Calu3 (cell line): Measurements from ENCODE around the gene MCTP2. TPM values are rescaled to one million over a fixed set of nuclear protein-coding genes. Genes with fewer than 3 reads are reported as not detected.

Source experiments
- BruUV-seq: library from RNA; stranded (reverse); fragments of 400-500 nt; replicated peaks from 2 replicates; lab custom pipeline; 2021; lab: Mats Ljungman, UMichigan
- CTCF ChIA-PET: fragments of 300-600 bp; sonication (Branson Sonifier 250); formaldehyde crosslinking; loops from one replicate; lab custom pipeline; 2022; ENCODE audit warnings: antibody characterized with exemption; lab: Charles Lee
- DNase-seq: peaks from one replicate; pipeline ENCODE4 v3.0.0; 2022
- H3K27ac Mint-ChIP-seq: one replicate; pipeline ENCODE4 v1.8.0; 2022; ENCODE audit warnings: mixed read lengths; ENCODE audit not compliant: unreplicated experiment
- H3K27me3 Mint-ChIP-seq: one replicate; pipeline ENCODE4 v1.8.0; 2022; ENCODE audit warnings: mixed read lengths; ENCODE audit not compliant: unreplicated experiment
- H3K36me3 Mint-ChIP-seq: one replicate; pipeline ENCODE4 v1.8.0; 2022; ENCODE audit warnings: mild to moderate bottlenecking, moderate library complexity, mixed read lengths; ENCODE audit not compliant: insufficient read depth, unreplicated experiment
- H3K4me1 Mint-ChIP-seq: one replicate; pipeline ENCODE4 v1.8.0; 2022; ENCODE audit warnings: mild to moderate bottlenecking, low read depth, mixed read lengths; ENCODE audit not compliant: unreplicated experiment
- H3K4me3 Mint-ChIP-seq: one replicate; pipeline ENCODE4 v1.8.0; 2022; ENCODE audit warnings: mild to moderate bottlenecking, low read depth, moderate library complexity, mixed read lengths; ENCODE audit not compliant: unreplicated experiment
- H3K9me3 Mint-ChIP-seq: one replicate; pipeline ENCODE4 v1.8.0; 2022; ENCODE audit warnings: low read depth, mixed read lengths; ENCODE audit not compliant: unreplicated experiment
- CTCF ChIP-seq: fragments of 200-600 bp; IDR thresholded peaks from one replicate; pipeline ENCODE4 v1.8.0; 2022; ENCODE audit warnings: antibody characterized with exemption; ENCODE audit not compliant: unreplicated experiment
- intact Hi-C: fragments of 100-400 bp; cut with micrococcal nuclease; formaldehyde crosslinking; loops from one replicate; pipeline ENCODE4 v1.10.0; 2022; ENCODE audit not compliant: unreplicated experiment
- total RNA-seq: library from RNA; stranded (reverse); gene quantifications from 2 replicates; pipeline ENCODE4 v1.2.3, GENCODE V29; 2022

MCTP2 gene
- total RNA-seq, 1 experiment from 2014 or later = 30.1 TPM

- H3K27ac Mint-ChIP-seq = no peak overlapping the region
- CTCF ChIA-PET = no interaction called here
- H3K36me3 Mint-ChIP-seq = no peaks in the 10 kb centered on the region
- peaks cover 4% of the 10 kb centered on the region for H3K9me3 Mint-ChIP-seq
- H3K4me3 Mint-ChIP-seq = no peak overlapping the region
- TF ChIP-seq CTCF = no peak
- intact Hi-C loops = no loop called here
- peaks cover 25% of the 10 kb centered on the region for H3K4me1 Mint-ChIP-seq
- no TSS peak for BruUV-seq
- no peak for DNase-seq
- no peaks in the 10 kb centered on the region for H3K27me3 Mint-ChIP-seq
These were observed 65.4 kb downstream of the MCTP2 start for GRCh38 chr15:94296717-94297116.

- intact Hi-C loops = no loop called here
- no peak overlapping the region for H3K4me3 Mint-ChIP-seq
- no peaks in the 10 kb centered on the region for H3K27me3 Mint-ChIP-seq
- DNase-seq = no peak
- H3K27ac Mint-ChIP-seq = no peak overlapping the region
- no peak for TF ChIP-seq CTCF
- peaks cover 24% of the 10 kb centered on the region for H3K4me1 Mint-ChIP-seq
- no peaks in the 10 kb centered on the region for H3K36me3 Mint-ChIP-seq
- CTCF ChIA-PET = interaction anchor here (0.7 kb wide), 1 partner anchor 133 kb away, joined by 3 read pairs; no protein-coding TSS in a partner anchor
- BruUV-seq = no TSS peak
- peaks cover 2% of the 10 kb centered on the region for H3K9me3 Mint-ChIP-seq
These were observed 66.2 kb downstream of the MCTP2 start for GRCh38 chr15:94297558-94297957.

GRCh38 chr15:94298364-94298763 lies 67.0 kb downstream of the MCTP2 start:
- H3K9me3 Mint-ChIP-seq = peaks cover 2% of the 10 kb centered on the region
- peaks cover 19% of the 10 kb centered on the region for H3K4me1 Mint-ChIP-seq
- no peak for DNase-seq
- no peak overlapping the region for H3K4me3 Mint-ChIP-seq
- no peak overlapping the region for H3K27ac Mint-ChIP-seq
- intact Hi-C loops = no loop called here
- H3K27me3 Mint-ChIP-seq = no peaks in the 10 kb centered on the region
- CTCF ChIA-PET = no interaction called here
- TF ChIP-seq CTCF = no peak
- no peaks in the 10 kb centered on the region for H3K36me3 Mint-ChIP-seq
- BruUV-seq = no TSS peak

- peaks cover 9% of the 10 kb centered on the region for H3K4me1 Mint-ChIP-seq
- H3K36me3 Mint-ChIP-seq = no peaks in the 10 kb centered on the region
- H3K9me3 Mint-ChIP-seq = no peaks in the 10 kb centered on the region
- TF ChIP-seq CTCF = no peak
- DNase-seq = no peak
- intact Hi-C loops = no loop called here
- no peak overlapping the region for H3K27ac Mint-ChIP-seq
- CTCF ChIA-PET = interaction anchor here (0.7 kb wide), 1 partner anchor 38 kb away, joined by 4 read pairs; no protein-coding TSS in a partner anchor
- no peaks in the 10 kb centered on the region for H3K27me3 Mint-ChIP-seq
- H3K4me3 Mint-ChIP-seq = no peak overlapping the region
- BruUV-seq = no TSS peak
These were observed 69.3 kb downstream of the MCTP2 start for GRCh38 chr15:94300612-94301011.
